BE2C (cell line): ENCODE data around the gene SNTG2.

Experiments
- DNase-seq: peaks from one replicate; pipeline ENCODE4 v3.0.0-alpha.2; 2020
- H3K27me3 ChIP-seq: fragments of 250-450 bp; sonication (Bioruptor Pico); 2 replicates; pipeline ENCODE4 v1.5.1; 2020; ENCODE audit warnings: mild to moderate bottlenecking
- H3K36me3 ChIP-seq: fragments of 250-450 bp; sonication (Bioruptor Pico); 2 replicates; pipeline ENCODE4 v1.5.1; 2020; ENCODE audit warnings: mild to moderate bottlenecking
- H3K4me1 ChIP-seq: fragments of 250-450 bp; sonication (Bioruptor Pico); 2 replicates; pipeline ENCODE4 v1.5.1; 2020
- H3K4me3 ChIP-seq: 2 replicates; pipeline ENCODE4 v1.5.1; 2011; ENCODE audit warnings: low read depth, low read length
- H3K9me3 ChIP-seq: fragments of 250-450 bp; sonication (Bioruptor Pico); 2 replicates; pipeline ENCODE4 v1.5.1; 2020
- TF ChIP-seq, protein P1 (sequence below): IDR thresholded peaks from 2 replicates; pipeline ENCODE4 v1.5.1; 2012; ENCODE audit warnings: mild to moderate bottlenecking, low read depth, low read length

SNTG2 gene

GRCh38 chr2:1020206-1020605 lies 69.6 kb downstream of the SNTG2 start:
- TF ChIP-seq, protein P1, sequence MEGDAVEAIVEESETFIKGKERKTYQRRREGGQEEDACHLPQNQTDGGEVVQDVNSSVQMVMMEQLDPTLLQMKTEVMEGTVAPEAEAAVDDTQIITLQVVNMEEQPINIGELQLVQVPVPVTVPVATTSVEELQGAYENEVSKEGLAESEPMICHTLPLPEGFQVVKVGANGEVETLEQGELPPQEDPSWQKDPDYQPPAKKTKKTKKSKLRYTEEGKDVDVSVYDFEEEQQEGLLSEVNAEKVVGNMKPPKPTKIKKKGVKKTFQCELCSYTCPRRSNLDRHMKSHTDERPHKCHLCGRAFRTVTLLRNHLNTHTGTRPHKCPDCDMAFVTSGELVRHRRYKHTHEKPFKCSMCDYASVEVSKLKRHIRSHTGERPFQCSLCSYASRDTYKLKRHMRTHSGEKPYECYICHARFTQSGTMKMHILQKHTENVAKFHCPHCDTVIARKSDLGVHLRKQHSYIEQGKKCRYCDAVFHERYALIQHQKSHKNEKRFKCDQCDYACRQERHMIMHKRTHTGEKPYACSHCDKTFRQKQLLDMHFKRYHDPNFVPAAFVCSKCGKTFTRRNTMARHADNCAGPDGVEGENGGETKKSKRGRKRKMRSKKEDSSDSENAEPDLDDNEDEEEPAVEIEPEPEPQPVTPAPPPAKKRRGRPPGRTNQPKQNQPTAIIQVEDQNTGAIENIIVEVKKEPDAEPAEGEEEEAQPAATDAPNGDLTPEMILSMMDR = no peak

GRCh38 chr2:1022178-1022577 lies 71.5 kb downstream of the SNTG2 start:
- no peak for DNase-seq
- H3K4me3 ChIP-seq = no peak overlapping the region
- TF ChIP-seq, protein P1 = no peak
- no peaks in the 10 kb centered on the region for H3K9me3 ChIP-seq
- no peaks in the 10 kb centered on the region for H3K4me1 ChIP-seq
- H3K36me3 ChIP-seq = no peaks in the 10 kb centered on the region
- H3K27me3 ChIP-seq = no peaks in the 10 kb centered on the region

More at GRCh38 chr2:1020206-1020605, 69.6 kb downstream of the SNTG2 start:
- H3K4me1 ChIP-seq = no peaks in the 10 kb centered on the region
- H3K27me3 ChIP-seq = no peaks in the 10 kb centered on the region
- no peaks in the 10 kb centered on the region for H3K36me3 ChIP-seq
- H3K9me3 ChIP-seq = no peaks in the 10 kb centered on the region
- no peak for DNase-seq
- no peak overlapping the region for H3K4me3 ChIP-seq

GRCh38 chr2:1024981-1025380 lies 74.3 kb downstream of the SNTG2 start:
- Histone ChIP-seq H3K4me1 (no peaks in the 10 kb centered on the region), H3K9me3 (no peaks in the 10 kb centered on the region), H3K27me3 (no peaks in the 10 kb centered on the region), H3K4me3 (no peak overlapping the region), H3K36me3 (no peaks in the 10 kb centered on the region)
- TF ChIP-seq, protein P1 = no peak
- DNase-seq = no peak

DNA sequence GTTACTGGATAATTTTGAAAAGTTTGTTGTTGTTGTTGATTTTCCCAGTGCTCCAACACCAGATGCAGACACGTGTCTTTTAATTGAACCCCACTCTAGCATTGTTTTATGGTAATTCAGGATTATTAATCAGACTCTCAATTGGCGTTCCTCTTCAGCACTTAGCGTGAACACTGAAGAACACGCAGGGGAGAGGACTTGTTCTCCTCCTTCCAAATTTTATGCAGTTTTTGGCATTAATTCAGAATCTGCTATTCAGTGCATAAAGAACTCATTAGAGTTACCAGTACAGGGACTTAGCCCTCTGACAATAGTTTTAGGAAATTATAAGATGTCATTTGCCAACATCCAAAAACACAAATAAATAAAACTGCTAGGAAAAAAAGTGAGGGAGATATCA lies 75.5 kb downstream of the SNTG2 start:
- TF ChIP-seq, protein P1 = no peak

DNA sequence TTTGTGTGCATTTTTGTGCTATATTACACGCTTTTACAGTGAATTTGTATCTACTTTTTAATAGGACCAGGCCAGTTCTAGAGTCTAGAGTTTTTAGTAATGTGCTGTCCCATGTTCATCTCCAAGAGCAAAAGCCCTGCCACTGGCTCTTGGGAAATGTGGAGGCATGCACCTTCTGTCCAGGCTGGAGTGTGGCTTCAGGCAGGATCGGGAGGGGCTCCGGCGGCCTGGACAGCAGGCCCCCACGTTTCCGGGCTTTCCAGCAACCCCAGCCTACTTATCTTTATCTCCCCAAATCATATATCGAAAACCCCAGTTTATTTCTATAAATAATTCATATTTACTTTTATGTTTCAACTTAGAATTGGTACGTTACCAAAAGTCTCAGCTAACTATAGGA lies 78.2 kb downstream of the SNTG2 start:
- Histone ChIP-seq H3K9me3 (no peaks in the 10 kb centered on the region), H3K4me1 (no peaks in the 10 kb centered on the region), H3K27me3 (no peaks in the 10 kb centered on the region), H3K4me3 (no peak overlapping the region), H3K36me3 (no peaks in the 10 kb centered on the region)
- no peak for DNase-seq
- TF ChIP-seq, protein P1 = no peak

More for the DNA sequence above, 75.5 kb downstream of the SNTG2 start:
- H3K4me1 ChIP-seq = no peaks in the 10 kb centered on the region
- H3K4me3 ChIP-seq = no peak overlapping the region
- H3K9me3 ChIP-seq = no peaks in the 10 kb centered on the region
- no peak for DNase-seq
- H3K36me3 ChIP-seq = no peaks in the 10 kb centered on the region
- no peaks in the 10 kb centered on the region for H3K27me3 ChIP-seq

- Histone ChIP-seq H3K4me1 (no peaks in the 10 kb centered on the region), H3K36me3 (no peaks in the 10 kb centered on the region), H3K9me3 (no peaks in the 10 kb centered on the region), H3K4me3 (no peak overlapping the region), H3K27me3 (no peaks in the 10 kb centered on the region)
- no peak for DNase-seq
- TF ChIP-seq, protein P1 = no peak
Observed at GRCh38 chr2:1032030-1032429, 81.4 kb downstream of the SNTG2 start.
